A549 (cell line): ENCODE results near the gene SLC9A9. TPM values are rescaled to one million over a fixed set of nuclear protein-coding genes. Genes with fewer than 3 reads are reported as not detected.

Experiments
- ATAC-seq, 2 experiments: fragments of 200-7000 bp in 1 of 2; fragments of >200 bp in 1 of 2; cut with Nextera tagmentation in 1 of 2; cut with Tn5 transposase in 1 of 2; 3 replicates each; pipeline versions ENCODE4 v1.8.0 to v1.9.1; 2018 to 2020; ENCODE audit warnings: mild to moderate bottlenecking in 1 of 2, moderate library complexity in 1 of 2
- CTCF ChIA-PET: fragments of 300-600 bp; sonication (Branson Sonifier 250); formaldehyde crosslinking; extraction: SDS; loops from one replicate; lab custom pipeline; 2021; ENCODE audit warnings: antibody characterized with exemption, inconsistent platforms; lab: Yijun Ruan, JAX
- POLR2A ChIA-PET: fragments of 350-600 bp; formaldehyde crosslinking; extraction: SDS; loops from one replicate; lab custom pipeline; 2021; ENCODE audit warnings: antibody characterized with exemption, inconsistent platforms; lab: Yijun Ruan, JAX
- DNase-seq, 2 experiments: peaks; one replicate each; pipeline versions ENCODE4 v3.0.0 to v3.0.0-alpha.2; 2011 to 2016; ENCODE audit warnings: low read depth in 1 of 2, low spot score in 1 of 2
- FAIRE-seq: peaks from 2 replicates; lab custom pipeline; 2011; peaks lifted over from hg19 to GRCh38; lab: Jason Lieb, UNC
- H3K27ac ChIP-seq, 2 experiments: fragments of >200 bp; sonication (Bioruptor Twin); formaldehyde crosslinking; 3 replicates each; pipeline ENCODE4 v1.5.1; 2016 to 2017
- H3K4me1 ChIP-seq: fragments of >200 bp; sonication (Bioruptor Twin); formaldehyde crosslinking; 3 replicates; pipeline ENCODE4 v1.6.1; 2016
- H3K4me2 ChIP-seq: fragments of >200 bp; sonication (Bioruptor Twin); formaldehyde crosslinking; 3 replicates; pipeline ENCODE4 v1.6.1; 2016
- H3K4me3 ChIP-seq: fragments of >200 bp; sonication (Bioruptor Twin); formaldehyde crosslinking; 3 replicates; pipeline ENCODE4 v1.5.1; 2016
- H3K9me3 ChIP-seq: fragments of >200 bp; sonication (Bioruptor Twin); formaldehyde crosslinking; 3 replicates; pipeline ENCODE4 v1.6.1; 2016
- BHLHE40 ChIP-seq: IDR thresholded peaks from 2 replicates; pipeline ENCODE4 v1.6.1; 2012; ENCODE audit warnings: low read depth, low read length, inconsistent platforms
- CBX2 ChIP-seq: fragments of 200-600 bp; sonication (generic); IDR thresholded peaks from 2 replicates; pipeline ENCODE4 v1.6.1; 2016; ENCODE audit warnings: low read depth, mild to moderate bottlenecking, borderline replicate concordance
- CHD4 ChIP-seq: fragments of 200-600 bp; sonication (generic); IDR thresholded peaks from 2 replicates; pipeline ENCODE4 v1.6.1; 2016; ENCODE audit warnings: antibody characterized with exemption, mild to moderate bottlenecking, borderline replicate concordance
- ELK1 ChIP-seq: fragments of 150-350 bp; IDR thresholded peaks from 2 replicates; pipeline ENCODE4 v1.6.1; 2014; ENCODE audit warnings: low read depth, mild to moderate bottlenecking, low read length
- FOXS1 ChIP-seq: fragments of 250-450 bp; sonication (Bioruptor Pico); IDR thresholded peaks from 2 replicates; pipeline ENCODE4 v1.5.0; 2020; ENCODE audit warnings: mild to moderate bottlenecking, moderate library complexity
- GATA3 ChIP-seq: IDR thresholded peaks from 2 replicates; pipeline ENCODE4 v1.6.1; 2012; ENCODE audit warnings: borderline replicate concordance
- HOXB5 ChIP-seq: fragments of 250-450 bp; sonication (Bioruptor Pico); IDR thresholded peaks from 2 replicates; pipeline ENCODE4 v1.5.0; 2020; ENCODE audit warnings: mild to moderate bottlenecking, moderate library complexity
- KDM5A ChIP-seq: fragments of 200-600 bp; sonication (generic); IDR thresholded peaks from 2 replicates; pipeline ENCODE4 v1.6.1; 2016; ENCODE audit warnings: antibody characterized with exemption, mild to moderate bottlenecking
- MAFK ChIP-seq: fragments of 450-650 bp; IDR thresholded peaks from 2 replicates; pipeline ENCODE4 v1.6.1; 2014; ENCODE audit not compliant: partially characterized antibody
- NR3C1 ChIP-seq: fragments of >200 bp; sonication (Bioruptor Twin); formaldehyde crosslinking; IDR thresholded peaks from 3 replicates; pipeline ENCODE4 v1.6.1; 2017
- PHF8 ChIP-seq: fragments of 200-600 bp; sonication (generic); IDR thresholded peaks from 2 replicates; pipeline ENCODE4 v1.6.1; 2016; ENCODE audit warnings: low read depth, mild to moderate bottlenecking, antibody characterized with exemption, moderate library complexity, borderline replicate concordance
- RAD21 ChIP-seq, 2 experiments: fragments of >200 bp in 1 of 2; sonication (Bioruptor Twin) in 1 of 2; formaldehyde crosslinking in 1 of 2; IDR thresholded peaks in 1 of 2; conservative IDR thresholded peaks in 1 of 2; 2 replicates in 1 of 2; 3 replicates in 1 of 2; pipeline ENCODE4 v1.6.1; 2012 to 2018; ENCODE audit warnings: inconsistent platforms in 1 of 2
- TFCP2L1 ChIP-seq: fragments of 250-450 bp; sonication (Bioruptor Pico); IDR thresholded peaks from 2 replicates; pipeline ENCODE4 v1.5.0; 2021; ENCODE audit warnings: mild to moderate bottlenecking
- ZFP36 ChIP-seq: fragments of 450-650 bp; IDR thresholded peaks from 2 replicates; pipeline ENCODE4 v1.6.1; 2014; ENCODE audit warnings: borderline replicate concordance; ENCODE audit not compliant: partially characterized antibody
- ZSCAN20 ChIP-seq: fragments of 250-450 bp; sonication (Bioruptor Pico); IDR thresholded peaks from 2 replicates; pipeline ENCODE4 v1.8.0; 2022; ENCODE audit warnings: mild to moderate bottlenecking, moderate library complexity
- WGBS: methylation state at CpG from one replicate; pipeline ENCODE4 v1.1.6; 2017; ENCODE audit errors: missing lambda C conversion rate; 5-methylcytosine and 5-hydroxymethylcytosine counted together
- polyA plus RNA-seq, 4 experiments: library from polyadenylated mRNA; depleted of rRNA in 3 of 4; stranded (reverse); fragments of >200 nt; fragmentation: RNase III in 1 of 4; extraction: RNeasy Plus Mini Kit Qiagen cat#74134 plus additional on column Dnase treatment in 1 of 4; gene quantifications; 2 replicates in 3 of 4; 3 replicates in 1 of 4; pipeline ENCODE4 v1.2.3, GENCODE V29; 2011 to 2017
- TF ChIP-seq, protein P1 (sequence below): fragments of >200 bp; sonication (Bioruptor Twin); formaldehyde crosslinking; IDR thresholded peaks from 3 replicates; pipeline ENCODE4 v1.5.1; 2016
- TF ChIP-seq, protein P2 (sequence below): IDR thresholded peaks from 2 replicates; pipeline ENCODE4 v1.6.1; 2012
- TF ChIP-seq, protein P3 (sequence below): IDR thresholded peaks from 2 replicates; pipeline ENCODE4 v1.6.1; 2012
- TF ChIP-seq, protein P4 (sequence below): fragments of >200 bp; sonication (Bioruptor Twin); formaldehyde crosslinking; IDR thresholded peaks from 3 replicates; pipeline ENCODE4 v1.6.1; 2016
- TF ChIP-seq, protein P5 (sequence below): IDR thresholded peaks from 2 replicates; pipeline ENCODE4 v1.6.1; 2012; ENCODE audit warnings: low read depth, borderline replicate concordance

SLC9A9 gene
- polyA plus RNA-seq, 2 of the 4 experiments (the other 2 are of a cell fraction), result 0.10 to 0.32 TPM

DNA sequence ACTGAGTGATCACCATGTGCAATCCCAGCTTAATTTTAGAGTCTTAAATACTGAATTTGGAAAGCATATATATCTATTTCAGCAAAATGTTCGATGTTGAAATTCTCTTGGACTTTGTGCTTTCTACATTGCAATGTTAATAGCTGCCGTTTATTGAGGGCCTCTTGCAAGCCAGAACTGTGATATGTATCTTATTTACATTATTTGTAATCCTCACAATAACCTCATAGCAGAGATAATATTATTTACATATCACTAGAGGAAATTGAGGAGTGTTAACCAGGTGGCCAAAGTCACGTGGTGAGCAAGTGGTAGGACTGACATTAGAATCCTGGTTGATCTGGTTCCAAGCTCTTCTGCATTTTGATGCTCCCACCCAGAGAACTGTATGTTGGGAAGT, 254.1 kb downstream of the SLC9A9 start:
- 6% methylated on average over 3 of the region's 3 CpGs for WGBS
- Histone ChIP-seq H3K4me1 (no peaks in the 10 kb centered on the region), H3K4me2 (no peak overlapping the region), H3K4me3 (no peak overlapping the region), H3K9me3 (no peaks in the 10 kb centered on the region), H3K27ac (no peak overlapping the region)
- ATAC-seq (no peak), DNase-seq (no peak), FAIRE-seq (no peak)
- POLR2A ChIA-PET, result no interaction called here
- no peak for TF ChIP-seq ZSCAN20 (CRISPR knock-in tag)
- no peak for TF ChIP-seq ELK1
- TF ChIP-seq CHD4, result no peak
- TF ChIP-seq NR3C1, result no peak
- no peak for TF ChIP-seq HOXB5 (CRISPR knock-in tag)
- no peak for TF ChIP-seq PHF8
- no peak for TF ChIP-seq KDM5A
- TF ChIP-seq TFCP2L1, result no peak
- TF ChIP-seq RAD21 (conservative IDR thresholded peaks at IDR 0.05 in 1 of 2, IDR thresholded peaks at IDR 0.05 in 1 of 2), result no peak
- TF ChIP-seq, protein P1, sequence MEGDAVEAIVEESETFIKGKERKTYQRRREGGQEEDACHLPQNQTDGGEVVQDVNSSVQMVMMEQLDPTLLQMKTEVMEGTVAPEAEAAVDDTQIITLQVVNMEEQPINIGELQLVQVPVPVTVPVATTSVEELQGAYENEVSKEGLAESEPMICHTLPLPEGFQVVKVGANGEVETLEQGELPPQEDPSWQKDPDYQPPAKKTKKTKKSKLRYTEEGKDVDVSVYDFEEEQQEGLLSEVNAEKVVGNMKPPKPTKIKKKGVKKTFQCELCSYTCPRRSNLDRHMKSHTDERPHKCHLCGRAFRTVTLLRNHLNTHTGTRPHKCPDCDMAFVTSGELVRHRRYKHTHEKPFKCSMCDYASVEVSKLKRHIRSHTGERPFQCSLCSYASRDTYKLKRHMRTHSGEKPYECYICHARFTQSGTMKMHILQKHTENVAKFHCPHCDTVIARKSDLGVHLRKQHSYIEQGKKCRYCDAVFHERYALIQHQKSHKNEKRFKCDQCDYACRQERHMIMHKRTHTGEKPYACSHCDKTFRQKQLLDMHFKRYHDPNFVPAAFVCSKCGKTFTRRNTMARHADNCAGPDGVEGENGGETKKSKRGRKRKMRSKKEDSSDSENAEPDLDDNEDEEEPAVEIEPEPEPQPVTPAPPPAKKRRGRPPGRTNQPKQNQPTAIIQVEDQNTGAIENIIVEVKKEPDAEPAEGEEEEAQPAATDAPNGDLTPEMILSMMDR, result no peak
- TF ChIP-seq, protein P2, sequence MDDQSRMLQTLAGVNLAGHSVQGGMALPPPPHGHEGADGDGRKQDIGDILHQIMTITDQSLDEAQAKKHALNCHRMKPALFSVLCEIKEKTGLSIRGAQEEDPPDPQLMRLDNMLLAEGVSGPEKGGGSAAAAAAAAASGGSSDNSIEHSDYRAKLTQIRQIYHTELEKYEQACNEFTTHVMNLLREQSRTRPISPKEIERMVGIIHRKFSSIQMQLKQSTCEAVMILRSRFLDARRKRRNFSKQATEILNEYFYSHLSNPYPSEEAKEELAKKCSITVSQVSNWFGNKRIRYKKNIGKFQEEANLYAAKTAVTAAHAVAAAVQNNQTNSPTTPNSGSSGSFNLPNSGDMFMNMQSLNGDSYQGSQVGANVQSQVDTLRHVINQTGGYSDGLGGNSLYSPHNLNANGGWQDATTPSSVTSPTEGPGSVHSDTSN, result no peak
- TF ChIP-seq, protein P3, sequence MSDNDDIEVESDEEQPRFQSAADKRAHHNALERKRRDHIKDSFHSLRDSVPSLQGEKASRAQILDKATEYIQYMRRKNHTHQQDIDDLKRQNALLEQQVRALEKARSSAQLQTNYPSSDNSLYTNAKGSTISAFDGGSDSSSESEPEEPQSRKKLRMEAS, result no peak
- TF ChIP-seq, protein P4, sequence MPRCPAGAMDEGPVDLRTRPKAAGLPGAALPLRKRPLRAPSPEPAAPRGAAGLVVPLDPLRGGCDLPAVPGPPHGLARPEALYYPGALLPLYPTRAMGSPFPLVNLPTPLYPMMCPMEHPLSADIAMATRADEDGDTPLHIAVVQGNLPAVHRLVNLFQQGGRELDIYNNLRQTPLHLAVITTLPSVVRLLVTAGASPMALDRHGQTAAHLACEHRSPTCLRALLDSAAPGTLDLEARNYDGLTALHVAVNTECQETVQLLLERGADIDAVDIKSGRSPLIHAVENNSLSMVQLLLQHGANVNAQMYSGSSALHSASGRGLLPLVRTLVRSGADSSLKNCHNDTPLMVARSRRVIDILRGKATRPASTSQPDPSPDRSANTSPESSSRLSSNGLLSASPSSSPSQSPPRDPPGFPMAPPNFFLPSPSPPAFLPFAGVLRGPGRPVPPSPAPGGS, result no peak
- TF ChIP-seq MAFK, result no peak
- CTCF ChIA-PET, result no interaction called here

GRCh38 chr3:143590660-143591059, 257.6 kb downstream of the SLC9A9 start:
- no peak for FAIRE-seq
- ATAC-seq, result no peak
- Histone ChIP-seq H3K9me3 (no peaks in the 10 kb centered on the region), H3K4me1 (no peaks in the 10 kb centered on the region), H3K4me2 (no peak overlapping the region), H3K4me3 (no peak overlapping the region), H3K27ac (no peak overlapping the region)
- WGBS, result 4% methylated on average over 3 of the region's 3 CpGs
- ChIA-PET POLR2A (no interaction called here), CTCF (no interaction called here)
- TF ChIP-seq GATA3, result no peak
- no peak for TF ChIP-seq BHLHE40
- TF ChIP-seq ZFP36, result no peak
- no peak for TF ChIP-seq FOXS1 (CRISPR knock-in tag)
- TF ChIP-seq HOXB5 (CRISPR knock-in tag), result no peak
- TF ChIP-seq CBX2, result no peak
- TF ChIP-seq, protein P5, sequence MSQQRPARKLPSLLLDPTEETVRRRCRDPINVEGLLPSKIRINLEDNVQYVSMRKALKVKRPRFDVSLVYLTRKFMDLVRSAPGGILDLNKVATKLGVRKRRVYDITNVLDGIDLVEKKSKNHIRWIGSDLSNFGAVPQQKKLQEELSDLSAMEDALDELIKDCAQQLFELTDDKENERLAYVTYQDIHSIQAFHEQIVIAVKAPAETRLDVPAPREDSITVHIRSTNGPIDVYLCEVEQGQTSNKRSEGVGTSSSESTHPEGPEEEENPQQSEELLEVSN, result no peak
- no peak for DNase-seq
